Activated CD4-positive, alpha-beta T cell treated with anti-CD3 and anti-CD28 coated beads, Interleukin-2, amount 10 ng/mL, durations not matched to agents 7 days and 5 days (primary cell): ENCODE data around the gene FGF1. TPM values are rescaled to one million over a fixed set of nuclear protein-coding genes. Genes with fewer than 3 reads are reported as not detected.

Experiments used
- CTCF ChIA-PET: fragments of 350-600 bp; sonication (Branson Sonifier 250); formaldehyde crosslinking; loops from one replicate; lab custom pipeline; 2021; ENCODE audit warnings: antibody characterized with exemption; lab: Charles Lee
- POLR2A ChIA-PET: fragments of 350-600 bp; sonication (Branson Sonifier 250); formaldehyde crosslinking; loops from one replicate; lab custom pipeline; 2021; ENCODE audit warnings: antibody characterized with exemption; lab: Charles Lee
- DNase-seq: peaks from one replicate; pipeline ENCODE4 v3.0.0-alpha.2; 2020
- H3K27ac Mint-ChIP-seq: one replicate; pipeline ENCODE4 v1.8.0; 2021; ENCODE audit warnings: mild to moderate bottlenecking, moderate library complexity, mixed read lengths
- H3K27me3 Mint-ChIP-seq: one replicate; pipeline ENCODE4 v1.8.0; 2021; ENCODE audit warnings: mixed read lengths
- H3K36me3 Mint-ChIP-seq: one replicate; pipeline ENCODE4 v1.8.0; 2021; ENCODE audit warnings: low read depth, mixed read lengths
- H3K4me1 Mint-ChIP-seq: one replicate; pipeline ENCODE4 v1.8.0; 2021; ENCODE audit warnings: mixed read lengths
- H3K4me3 Mint-ChIP-seq: one replicate; pipeline ENCODE4 v1.8.0; 2021; ENCODE audit warnings: mild to moderate bottlenecking, moderate library complexity, mixed read lengths
- H3K9me3 Mint-ChIP-seq: one replicate; pipeline ENCODE4 v1.8.0; 2021; ENCODE audit warnings: mixed read lengths
- total RNA-seq, 2 experiments: library from RNA; stranded (reverse); gene quantifications; one replicate each; pipeline ENCODE4 v1.2.3, GENCODE V29; 2021

FGF1 gene
- total RNA-seq, 2 experiments from 2014 or later = not detected

GRCh38 chr5:142674531-142675469, 11.1 kb downstream of the FGF1 start:
- ChIA-PET CTCF (interaction anchor here (1.9 kb wide), 1 partner anchor 12 kb away, joined by 6 read pairs; no protein-coding TSS in a partner anchor), POLR2A (no interaction called here)
- H3K36me3 Mint-ChIP-seq = no peaks in the 10 kb centered on the region
- no peaks in the 10 kb centered on the region for H3K9me3 Mint-ChIP-seq
- no peak overlapping the region for H3K4me3 Mint-ChIP-seq
- peaks cover 2% of the 10 kb centered on the region for H3K27me3 Mint-ChIP-seq
- H3K4me1 Mint-ChIP-seq = no peaks in the 10 kb centered on the region
- H3K27ac Mint-ChIP-seq = no peak overlapping the region
- DNase-seq = no peak

- Mint-ChIP-seq H3K4me3 (no peak overlapping the region), H3K4me1 (no peaks in the 10 kb centered on the region), H3K9me3 (no peaks in the 10 kb centered on the region), H3K36me3 (no peaks in the 10 kb centered on the region), H3K27ac (no peak overlapping the region), H3K27me3 (no peaks in the 10 kb centered on the region)
- DNase-seq = no peak
- POLR2A ChIA-PET = no interaction called here
- CTCF ChIA-PET = interaction anchor here (0.9 kb wide), 1 partner anchor 11 kb away, joined by 3 read pairs; no protein-coding TSS in a partner anchor
Observed at GRCh38 chr5:142671801-142672200, 14.1 kb downstream of the FGF1 start.

- DNase-seq = no peak
- H3K27me3 Mint-ChIP-seq = no peaks in the 10 kb centered on the region
- ChIA-PET POLR2A (no interaction called here), CTCF (interaction anchor here (0.9 kb wide), 1 partner anchor 11 kb away, joined by 3 read pairs; no protein-coding TSS in a partner anchor)
- H3K36me3 Mint-ChIP-seq = no peaks in the 10 kb centered on the region
- no peaks in the 10 kb centered on the region for H3K4me1 Mint-ChIP-seq
- H3K27ac Mint-ChIP-seq = no peak overlapping the region
- no peak overlapping the region for H3K4me3 Mint-ChIP-seq
- H3K9me3 Mint-ChIP-seq = no peaks in the 10 kb centered on the region
Observed at GRCh38 chr5:142671266-142671665, 14.6 kb downstream of the FGF1 start.

- no peak for DNase-seq
- ChIA-PET POLR2A (no interaction called here), CTCF (interaction anchor here (0.9 kb wide), 1 partner anchor 10 kb away, joined by 3 read pairs; no protein-coding TSS in a partner anchor)
- Mint-ChIP-seq H3K4me1 (no peaks in the 10 kb centered on the region), H3K9me3 (no peaks in the 10 kb centered on the region), H3K27me3 (no peaks in the 10 kb centered on the region), H3K4me3 (no peak overlapping the region), H3K27ac (no peak overlapping the region), H3K36me3 (no peaks in the 10 kb centered on the region)
Observed at GRCh38 chr5:142670804-142671203, 15.1 kb downstream of the FGF1 start.

- DNase-seq = no peak
- Mint-ChIP-seq H3K4me1 (no peaks in the 10 kb centered on the region), H3K27me3 (no peaks in the 10 kb centered on the region), H3K36me3 (no peaks in the 10 kb centered on the region), H3K4me3 (no peak overlapping the region), H3K9me3 (no peaks in the 10 kb centered on the region), H3K27ac (no peak overlapping the region)
- POLR2A ChIA-PET = no interaction called here
- CTCF ChIA-PET = interaction anchor here (1.0 to 1.3 kb wide), 2 partner anchors 14 to 73 kb away, joined by 3 read pairs; no protein-coding TSS in a partner anchor
Observed at GRCh38 chr5:142669477-142669876, 16.4 kb downstream of the FGF1 start.

- Mint-ChIP-seq H3K4me1 (no peaks in the 10 kb centered on the region), H3K36me3 (no peaks in the 10 kb centered on the region), H3K4me3 (no peak overlapping the region), H3K27me3 (peaks cover 3% of the 10 kb centered on the region), H3K9me3 (no peaks in the 10 kb centered on the region), H3K27ac (no peak overlapping the region)
- POLR2A ChIA-PET = no interaction called here
- CTCF ChIA-PET = interaction anchor here (1.1 to 1.3 kb wide), 2 partner anchors 13 to 31 kb away, joined by 3 read pairs; no protein-coding TSS in a partner anchor
- DNase-seq = no peak
Observed at GRCh38 chr5:142668336-142668735, 17.6 kb downstream of the FGF1 start.

- POLR2A ChIA-PET = no interaction called here
- peaks cover 3% of the 10 kb centered on the region for H3K27me3 Mint-ChIP-seq
- no peaks in the 10 kb centered on the region for H3K4me1 Mint-ChIP-seq
- H3K36me3 Mint-ChIP-seq = no peaks in the 10 kb centered on the region
- no peak overlapping the region for H3K4me3 Mint-ChIP-seq
- H3K9me3 Mint-ChIP-seq = no peaks in the 10 kb centered on the region
- no peak overlapping the region for H3K27ac Mint-ChIP-seq
- CTCF ChIA-PET = interaction anchor here (1.1 kb wide), 1 partner anchor 32 kb away, joined by 3 read pairs; no protein-coding TSS in a partner anchor
- DNase-seq = no peak
Observed at GRCh38 chr5:142667831-142668230, 18.1 kb downstream of the FGF1 start.

GRCh38 chr5:142664636-142665035, 21.3 kb downstream of the FGF1 start:
- POLR2A ChIA-PET = no interaction called here

GRCh38 chr5:142664067-142664466, 21.8 kb downstream of the FGF1 start:
- Mint-ChIP-seq H3K4me1 (no peaks in the 10 kb centered on the region), H3K9me3 (no peaks in the 10 kb centered on the region), H3K4me3 (no peak overlapping the region), H3K36me3 (no peaks in the 10 kb centered on the region), H3K27ac (no peak overlapping the region), H3K27me3 (peaks cover 3% of the 10 kb centered on the region)
- CTCF ChIA-PET = interaction anchor here (0.6 to 1.0 kb wide), 2 partner anchors 36 to 217 kb away, joined by 3 to 4 read pairs; no protein-coding TSS in a partner anchor
- DNase-seq = no peak
- POLR2A ChIA-PET = no interaction called here

More at GRCh38 chr5:142664636-142665035, 21.3 kb downstream of the FGF1 start:
- H3K4me3 Mint-ChIP-seq = no peak overlapping the region
- H3K27me3 Mint-ChIP-seq = peaks cover 3% of the 10 kb centered on the region
- H3K27ac Mint-ChIP-seq = no peak overlapping the region
- no peaks in the 10 kb centered on the region for H3K9me3 Mint-ChIP-seq
- H3K4me1 Mint-ChIP-seq = no peaks in the 10 kb centered on the region
- CTCF ChIA-PET = no interaction called here
- no peaks in the 10 kb centered on the region for H3K36me3 Mint-ChIP-seq
- DNase-seq = no peak

GRCh38 chr5:142663246-142663645, 22.6 kb downstream of the FGF1 start:
- CTCF ChIA-PET = interaction anchor here (1.0 kb wide), 1 partner anchor 218 kb away, joined by 3 read pairs; no protein-coding TSS in a partner anchor
- Mint-ChIP-seq H3K36me3 (no peaks in the 10 kb centered on the region), H3K27ac (no peak overlapping the region), H3K9me3 (no peaks in the 10 kb centered on the region), H3K4me1 (no peaks in the 10 kb centered on the region), H3K27me3 (peaks cover 3% of the 10 kb centered on the region), H3K4me3 (no peak overlapping the region)
- POLR2A ChIA-PET = no interaction called here
- no peak for DNase-seq

GRCh38 chr5:142661957-142662356, 23.9 kb downstream of the FGF1 start:
- no peaks in the 10 kb centered on the region for H3K4me1 Mint-ChIP-seq
- H3K36me3 Mint-ChIP-seq = no peaks in the 10 kb centered on the region
- DNase-seq = no peak
- H3K27me3 Mint-ChIP-seq = peaks cover 6% of the 10 kb centered on the region
- H3K27ac Mint-ChIP-seq = no peak overlapping the region
- ChIA-PET CTCF (no interaction called here), POLR2A (no interaction called here)
- no peak overlapping the region for H3K4me3 Mint-ChIP-seq
- no peaks in the 10 kb centered on the region for H3K9me3 Mint-ChIP-seq

GRCh38 chr5:142661143-142661542, 24.7 kb downstream of the FGF1 start:
- H3K27me3 Mint-ChIP-seq = peaks cover 6% of the 10 kb centered on the region
- H3K9me3 Mint-ChIP-seq = no peaks in the 10 kb centered on the region
- ChIA-PET CTCF (interaction anchor here (0.9 to 1.4 kb wide), 2 partner anchors 10 to 41 kb away, joined by 3 to 4 read pairs; no protein-coding TSS in a partner anchor), POLR2A (no interaction called here)
- no peaks in the 10 kb centered on the region for H3K36me3 Mint-ChIP-seq
- no peak overlapping the region for H3K27ac Mint-ChIP-seq
- H3K4me3 Mint-ChIP-seq = no peak overlapping the region
- no peak for DNase-seq
- no peaks in the 10 kb centered on the region for H3K4me1 Mint-ChIP-seq

- CTCF ChIA-PET = interaction anchor here (0.9 to 1.4 kb wide), 3 partner anchors 11 to 41 kb away, joined by 3 to 4 read pairs (median 3); no protein-coding TSS in a partner anchor
- H3K27me3 Mint-ChIP-seq = peaks cover 7% of the 10 kb centered on the region
- no peak overlapping the region for H3K4me3 Mint-ChIP-seq
- POLR2A ChIA-PET = no interaction called here
- no peaks in the 10 kb centered on the region for H3K4me1 Mint-ChIP-seq
- H3K27ac Mint-ChIP-seq = no peak overlapping the region
- DNase-seq = no peak
- H3K36me3 Mint-ChIP-seq = no peaks in the 10 kb centered on the region
- H3K9me3 Mint-ChIP-seq = no peaks in the 10 kb centered on the region
Observed at GRCh38 chr5:142660731-142661130, 25.2 kb downstream of the FGF1 start.
